Omental fat pad (tissue), 4 donors: ENCODE measurements around the gene USH1C. TPM values are rescaled to one million over a fixed set of nuclear protein-coding genes. Genes with fewer than 3 reads are reported as not detected.

ENCODE experiments used
- ATAC-seq: fragments of 150-250 bp; one replicate; pipeline ENCODE4 v1.9.1; 2016; ENCODE audit warnings: mild to moderate bottlenecking, moderate library complexity; ENCODE audit not compliant: low FRiP score
- DNase-seq: peaks from one replicate; pipeline ENCODE4 v3.0.0-alpha.2; 2019; ENCODE audit warnings: low spot score
- CTCF ChIP-seq, 3 donors: fragments of 450-650 bp; IDR thresholded peaks; one replicate each; pipeline ENCODE4 v1.5.1; 2016 to 2017; ENCODE audit warnings: antibody characterized with exemption in 3 of 3, mild to moderate bottlenecking in 3 of 3, moderate library complexity in 2 of 3
- total RNA-seq, 4 donors: library from RNA; depleted of rRNA; stranded (reverse); fragments of >200 nt; gene quantifications; one replicate each; pipeline ENCODE4 v1.1.0, GENCODE V29; 2016

The USH1C gene
- total RNA-seq, 4 donors from 2014 or later, result 0.19 TPM; not detected in 3

- ATAC-seq, result no peak
- TF ChIP-seq CTCF (IDR thresholded peaks at IDR 0.05), result no peak
- no peak for DNase-seq
Observed at GRCh38 chr11:17521106-17521900, 22.9 kb downstream of the USH1C start.

GRCh38 chr11:17519061-17519885 is 24.9 kb downstream of the USH1C start:
- no peak for TF ChIP-seq CTCF (IDR thresholded peaks at IDR 0.05)
- DNase-seq, result no peak
- no peak for ATAC-seq

GRCh38 chr11:17518366-17518765 is 25.9 kb downstream of the USH1C start:
- TF ChIP-seq CTCF (IDR thresholded peaks at IDR 0.05), result no peak
- no peak for ATAC-seq
- no peak for DNase-seq

- TF ChIP-seq CTCF (IDR thresholded peaks at IDR 0.05), result no peak
- DNase-seq (no peak), ATAC-seq (no peak)
Observed at GRCh38 chr11:17517186-17517585, 27.0 kb downstream of the USH1C start.

- ATAC-seq (no peak), DNase-seq (no peak)
- no peak for TF ChIP-seq CTCF (IDR thresholded peaks at IDR 0.05)
Observed at GRCh38 chr11:17516551-17517150, 27.6 kb downstream of the USH1C start.

GRCh38 chr11:17515443-17516176 is 28.6 kb downstream of the USH1C start:
- no peak for ATAC-seq
- DNase-seq, result no peak

More at GRCh38 chr11:17515443-17516176, 28.6 kb downstream of the USH1C start:
- TF ChIP-seq CTCF (IDR thresholded peaks at IDR 0.05), result no peak
